IPS-20b (cell line): ENCODE data around the gene ILKAP.

Experiments
- H3K27ac ChIP-seq: one replicate; pipeline ENCODE4 v1.5.1; 2013; ENCODE audit warnings: low read length
- H3K27me3 ChIP-seq: 2 replicates; pipeline ENCODE4 v1.6.1; 2013; ENCODE audit warnings: mild to moderate bottlenecking, low read length, inconsistent platforms; ENCODE audit not compliant: insufficient read depth
- H3K36me3 ChIP-seq: 2 replicates; pipeline ENCODE4 v1.6.1; 2013; ENCODE audit warnings: low read depth, mild to moderate bottlenecking, inconsistent platforms, low read length, moderate library complexity; ENCODE audit not compliant: insufficient read depth
- H3K4me1 ChIP-seq: 2 replicates; pipeline ENCODE4 v1.6.1; 2013; ENCODE audit warnings: mild to moderate bottlenecking, control low read depth, inconsistent platforms, low read length, moderate library complexity; ENCODE audit not compliant: insufficient read depth
- H3K4me3 ChIP-seq: 2 replicates; pipeline ENCODE4 v1.5.1; 2013; ENCODE audit warnings: mild to moderate bottlenecking, low read length, inconsistent platforms
- H3K9ac ChIP-seq: 2 replicates; pipeline ENCODE4 v1.6.1; 2013; ENCODE audit warnings: low read depth, mild to moderate bottlenecking, inconsistent platforms, low read length, moderate library complexity
- H3K9me3 ChIP-seq: 2 replicates; pipeline ENCODE4 v1.6.1; 2013; ENCODE audit warnings: mild to moderate bottlenecking, low read depth, low read length, inconsistent platforms; ENCODE audit not compliant: insufficient read depth

Gene ILKAP

GRCh38 chr2:238132463-238133450, 70.7 kb downstream of the ILKAP start:
- no peaks in the 10 kb centered on the region for H3K4me1 ChIP-seq
- H3K9me3 ChIP-seq, result no peaks in the 10 kb centered on the region
- no peak overlapping the region for H3K4me3 ChIP-seq
- H3K27me3 ChIP-seq, result no peaks in the 10 kb centered on the region; the same call in 1 of the 2 replicates
- no peak overlapping the region for H3K9ac ChIP-seq
- H3K36me3 ChIP-seq, result no peaks in the 10 kb centered on the region
- no peak overlapping the region for H3K27ac ChIP-seq

DNA sequence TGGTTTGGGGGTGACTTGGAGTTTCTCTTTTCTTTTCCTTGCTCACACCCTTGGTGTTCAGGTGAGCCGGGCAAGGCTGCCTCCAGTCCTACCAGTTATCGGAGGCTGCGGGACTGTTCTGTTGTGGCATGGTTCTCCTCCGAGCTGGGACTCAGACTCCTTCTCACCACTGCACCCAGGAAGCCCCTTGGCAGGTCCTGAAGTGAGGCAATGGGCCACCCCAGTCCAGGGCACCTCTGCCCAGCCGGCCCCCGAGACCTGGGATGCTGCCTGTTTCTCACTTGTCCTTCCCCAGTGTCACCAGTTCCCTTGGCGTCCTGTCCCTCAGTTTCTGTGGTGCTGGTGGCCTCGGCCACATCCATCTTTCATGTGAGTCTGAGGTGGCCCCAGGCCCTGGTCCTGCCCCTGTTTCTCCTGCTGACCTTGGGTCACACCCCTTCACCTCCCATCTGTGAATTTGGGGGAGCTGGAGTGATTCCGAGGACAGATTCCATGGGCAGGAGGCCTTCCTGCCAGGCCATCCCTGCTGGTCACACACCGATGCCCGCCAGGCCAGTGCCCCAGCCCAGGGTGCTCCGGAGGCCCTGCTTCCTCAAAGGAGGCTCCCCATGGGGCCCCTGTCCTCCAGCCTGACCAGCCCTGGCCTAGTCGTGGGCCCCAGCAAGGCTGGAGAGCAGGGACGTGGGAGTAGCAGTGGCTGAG, 71.6 kb downstream of the ILKAP start:
- Histone ChIP-seq H3K4me3 (no peak overlapping the region), H3K27ac (no peak overlapping the region), H3K27me3 (no peaks in the 10 kb centered on the region; the same call in 1 of the 2 replicates), H3K4me1 (no peaks in the 10 kb centered on the region), H3K9ac (no peak overlapping the region), H3K9me3 (no peaks in the 10 kb centered on the region), H3K36me3 (no peaks in the 10 kb centered on the region)

DNA sequence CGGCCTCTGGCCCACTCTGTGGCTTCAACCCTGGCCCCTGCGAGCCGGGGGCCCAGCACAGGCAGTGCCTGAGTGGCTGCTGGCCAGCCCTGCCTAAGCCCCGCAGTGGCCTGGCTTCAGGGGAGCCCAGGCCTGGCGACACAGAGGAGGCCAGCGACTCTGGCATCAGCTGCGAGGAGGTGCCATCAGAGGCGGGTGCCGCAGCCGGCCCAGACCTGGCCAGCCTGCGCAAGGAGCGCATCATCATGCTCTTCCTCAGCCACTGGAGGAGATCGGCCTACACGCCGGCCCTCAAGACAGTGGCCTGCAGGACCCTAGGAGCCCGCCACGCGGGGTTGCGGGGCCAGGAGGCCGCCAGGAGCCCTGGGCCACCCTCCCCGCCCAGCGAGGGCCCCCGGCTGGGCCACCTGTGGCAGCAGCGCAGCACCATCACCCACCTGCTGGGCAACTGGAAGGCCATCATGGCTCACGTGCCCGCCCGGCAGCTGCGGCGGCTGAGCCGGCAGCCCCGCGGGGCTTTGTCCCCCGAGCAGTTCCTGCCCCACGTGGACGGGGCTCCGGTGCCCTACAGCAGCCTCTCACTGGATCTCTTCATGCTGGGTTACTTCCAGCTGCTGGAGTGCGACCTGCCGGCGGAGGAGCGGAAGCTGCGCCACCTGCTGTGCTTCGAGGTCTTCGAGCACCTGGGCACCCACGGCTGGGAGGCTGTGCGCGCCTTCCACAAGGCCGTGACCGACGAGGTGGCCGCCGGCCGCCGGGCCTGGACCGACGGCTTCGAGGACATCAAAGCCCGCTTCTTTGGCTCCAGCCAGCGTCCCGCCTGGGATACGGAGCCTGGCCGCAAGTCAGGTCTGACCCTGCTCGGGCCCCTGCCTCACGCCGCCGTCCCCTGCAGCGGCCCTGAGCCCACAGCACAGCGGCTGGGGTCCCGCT, 72.5 kb downstream of the ILKAP start:
- Histone ChIP-seq H3K27ac (no peak overlapping the region), H3K36me3 (no peaks in the 10 kb centered on the region), H3K9ac (no peak overlapping the region), H3K4me1 (no peaks in the 10 kb centered on the region), H3K4me3 (no peak overlapping the region), H3K9me3 (no peaks in the 10 kb centered on the region), H3K27me3 (no peaks in the 10 kb centered on the region; the same call in 1 of the 2 replicates)

GRCh38 chr2:238130111-238130695, 73.3 kb downstream of the ILKAP start:
- Histone ChIP-seq H3K27me3 (no peaks in the 10 kb centered on the region; the same call in 1 of the 2 replicates), H3K4me1 (no peaks in the 10 kb centered on the region), H3K4me3 (no peak overlapping the region), H3K27ac (no peak overlapping the region), H3K36me3 (no peaks in the 10 kb centered on the region), H3K9ac (no peak overlapping the region), H3K9me3 (no peaks in the 10 kb centered on the region)

GRCh38 chr2:238129166-238130010, 74.1 kb downstream of the ILKAP start:
- Histone ChIP-seq H3K4me3 (no peak overlapping the region), H3K27me3 (no peaks in the 10 kb centered on the region; the same call in 1 of the 2 replicates), H3K9me3 (no peaks in the 10 kb centered on the region), H3K36me3 (no peaks in the 10 kb centered on the region), H3K4me1 (no peaks in the 10 kb centered on the region), H3K9ac (no peak overlapping the region), H3K27ac (no peak overlapping the region)

GRCh38 chr2:238128534-238129001, 74.9 kb downstream of the ILKAP start:
- Histone ChIP-seq H3K9me3 (no peaks in the 10 kb centered on the region), H3K27ac (no peak overlapping the region), H3K9ac (no peak overlapping the region), H3K4me3 (peak overlapping the region; percentile 25; the same call in 1 of the 2 replicates), H3K4me1 (no peaks in the 10 kb centered on the region), H3K36me3 (no peaks in the 10 kb centered on the region), H3K27me3 (no peaks in the 10 kb centered on the region; the same call in 1 of the 2 replicates)

- no peaks in the 10 kb centered on the region for H3K9me3 ChIP-seq
- H3K27me3 ChIP-seq, result no peaks in the 10 kb centered on the region; the same call in 1 of the 2 replicates
- H3K4me1 ChIP-seq, result no peaks in the 10 kb centered on the region
- no peaks in the 10 kb centered on the region for H3K36me3 ChIP-seq
- H3K27ac ChIP-seq, result no peak overlapping the region
- H3K9ac ChIP-seq, result no peak overlapping the region
- H3K4me3 ChIP-seq, result no peak overlapping the region
These were observed 75.4 kb downstream of the ILKAP start for GRCh38 chr2:238128061-238128440.

DNA sequence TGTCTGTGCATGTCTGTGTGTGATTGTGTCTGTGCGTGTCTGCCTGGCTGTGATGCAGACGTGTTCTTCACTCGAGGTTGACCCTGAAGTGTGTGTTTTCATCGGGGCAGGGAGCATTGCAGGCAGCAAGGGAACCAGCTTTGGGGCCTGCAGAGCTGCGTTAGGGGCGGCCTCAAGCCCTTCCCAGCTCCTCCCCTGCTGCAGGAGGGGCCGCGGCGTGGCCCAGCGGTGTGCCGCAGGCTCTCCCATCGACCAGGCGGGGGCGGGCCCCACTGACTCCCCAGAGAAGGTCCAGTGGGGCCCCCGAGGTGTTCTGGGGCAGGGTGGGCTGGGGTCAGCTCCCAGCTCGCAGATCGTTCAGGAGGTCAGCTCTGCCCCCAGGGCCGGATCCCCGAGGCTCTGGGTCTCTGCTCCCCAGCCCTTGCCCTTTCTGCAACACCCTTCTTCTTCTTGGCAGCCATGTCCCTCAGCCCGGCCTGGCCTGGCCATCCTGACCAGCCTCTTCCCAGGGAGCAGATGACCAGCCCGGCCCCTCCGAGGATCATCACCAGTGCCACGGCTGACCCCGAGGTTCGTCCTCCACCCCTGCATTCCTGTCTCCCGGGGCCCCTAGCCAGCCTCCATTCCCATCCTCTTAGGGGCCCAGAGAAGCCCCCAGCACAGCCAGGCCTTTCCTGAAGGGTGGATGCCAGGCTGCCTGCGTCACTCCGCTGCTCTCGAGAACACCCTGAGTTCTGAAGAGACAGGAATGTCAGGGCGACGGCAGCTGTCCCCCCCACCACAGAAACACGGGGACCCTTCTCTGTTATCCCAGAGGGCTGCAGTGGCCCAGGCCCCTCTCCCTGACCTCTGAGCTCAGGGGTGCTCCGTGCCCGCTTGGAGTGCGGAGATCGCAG, 76.1 kb downstream of the ILKAP start:
- Histone ChIP-seq H3K27ac (no peak overlapping the region), H3K9ac (no peak overlapping the region)

DNA sequence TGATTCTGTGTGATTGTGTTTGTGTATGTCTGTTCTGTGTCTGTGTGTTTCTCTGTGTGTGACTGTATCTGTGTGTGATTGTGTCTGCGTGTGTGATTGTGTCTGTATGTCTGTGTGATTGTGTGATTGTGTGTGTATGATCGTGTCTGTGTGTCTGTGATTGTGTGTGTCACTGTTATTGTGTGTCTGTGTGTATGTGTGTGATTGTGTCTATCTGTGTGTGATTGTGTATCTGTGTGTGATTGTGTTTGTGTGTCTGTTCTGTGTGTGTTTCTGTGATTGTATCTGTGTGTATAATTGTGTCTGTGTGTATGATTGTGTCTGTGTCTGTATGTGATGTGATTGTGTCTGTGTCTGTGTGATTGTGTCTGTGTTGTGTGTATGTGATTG, 76.7 kb downstream of the ILKAP start:
- H3K4me1 ChIP-seq, result no peaks in the 10 kb centered on the region
- H3K9me3 ChIP-seq, result no peaks in the 10 kb centered on the region
- H3K9ac ChIP-seq, result no peak overlapping the region

More for the DNA sequence above, 76.1 kb downstream of the ILKAP start:
- Histone ChIP-seq H3K9me3 (no peaks in the 10 kb centered on the region), H3K4me1 (no peaks in the 10 kb centered on the region), H3K4me3 (no peak overlapping the region), H3K36me3 (no peaks in the 10 kb centered on the region), H3K27me3 (no peaks in the 10 kb centered on the region; the same call in 1 of the 2 replicates)

More for the DNA sequence above, 76.7 kb downstream of the ILKAP start:
- Histone ChIP-seq H3K27ac (no peak overlapping the region), H3K27me3 (no peaks in the 10 kb centered on the region; the same call in 1 of the 2 replicates), H3K36me3 (no peaks in the 10 kb centered on the region), H3K4me3 (no peak overlapping the region)
